ENCODE data around the gene UBN2.

DNA sequence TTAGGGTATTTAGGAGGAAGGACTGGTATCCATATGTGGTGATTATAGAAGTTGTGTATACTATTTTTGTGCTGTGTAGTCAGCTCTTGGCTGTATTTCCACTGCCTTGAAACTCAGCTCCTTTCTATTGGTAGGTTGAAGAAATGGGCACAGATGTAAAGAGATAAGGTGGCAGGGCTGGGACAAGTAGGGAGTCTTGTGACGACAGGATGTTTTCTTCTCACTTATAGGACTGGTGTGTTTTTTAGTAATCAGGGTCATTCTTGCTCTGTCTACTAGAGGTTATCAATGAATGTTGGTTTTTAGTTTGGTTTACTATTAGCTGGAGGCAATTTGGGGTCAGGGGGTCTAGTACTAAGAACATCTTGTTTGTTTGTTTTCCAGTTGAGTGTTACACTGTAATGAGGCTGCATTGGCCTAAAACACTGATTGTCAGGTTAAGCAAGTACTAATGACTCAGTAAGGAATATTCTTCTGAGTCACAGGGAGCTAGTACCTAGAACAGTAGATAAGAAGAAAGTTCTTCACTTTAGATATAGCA lies 11.8 kb downstream of the UBN2 start:
- TF ChIP-seq, protein P1, sequence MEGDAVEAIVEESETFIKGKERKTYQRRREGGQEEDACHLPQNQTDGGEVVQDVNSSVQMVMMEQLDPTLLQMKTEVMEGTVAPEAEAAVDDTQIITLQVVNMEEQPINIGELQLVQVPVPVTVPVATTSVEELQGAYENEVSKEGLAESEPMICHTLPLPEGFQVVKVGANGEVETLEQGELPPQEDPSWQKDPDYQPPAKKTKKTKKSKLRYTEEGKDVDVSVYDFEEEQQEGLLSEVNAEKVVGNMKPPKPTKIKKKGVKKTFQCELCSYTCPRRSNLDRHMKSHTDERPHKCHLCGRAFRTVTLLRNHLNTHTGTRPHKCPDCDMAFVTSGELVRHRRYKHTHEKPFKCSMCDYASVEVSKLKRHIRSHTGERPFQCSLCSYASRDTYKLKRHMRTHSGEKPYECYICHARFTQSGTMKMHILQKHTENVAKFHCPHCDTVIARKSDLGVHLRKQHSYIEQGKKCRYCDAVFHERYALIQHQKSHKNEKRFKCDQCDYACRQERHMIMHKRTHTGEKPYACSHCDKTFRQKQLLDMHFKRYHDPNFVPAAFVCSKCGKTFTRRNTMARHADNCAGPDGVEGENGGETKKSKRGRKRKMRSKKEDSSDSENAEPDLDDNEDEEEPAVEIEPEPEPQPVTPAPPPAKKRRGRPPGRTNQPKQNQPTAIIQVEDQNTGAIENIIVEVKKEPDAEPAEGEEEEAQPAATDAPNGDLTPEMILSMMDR (IDR thresholded peaks at IDR 0.05) = no peak
- TF ChIP-seq EP300 (IDR thresholded peaks at IDR 0.05) = no peak

Measured in stomach (tissue), 4 donors.